Neural cell (in vitro differentiated cells): ENCODE results near the gene ARAP2.

Experiments
- CTCF ChIP-seq: fragments of 450-650 bp; IDR thresholded peaks from 2 replicates; pipeline ENCODE4 v1.5.1; 2014; ENCODE audit warnings: antibody characterized with exemption, mild to moderate bottlenecking, moderate library complexity; ENCODE audit not compliant: poor library complexity, severe bottlenecking
- EP300 ChIP-seq: fragments of 450-650 bp; conservative IDR thresholded peaks from 2 replicates; pipeline ENCODE4 v1.6.1; 2014; ENCODE audit warnings: antibody characterized with exemption, mild to moderate bottlenecking, moderate library complexity; ENCODE audit not compliant: poor library complexity, severe bottlenecking
- EZH2 ChIP-seq: fragments of 200-600, 300-800 bp; shearing (Covaris generic), sonication (generic); IDR thresholded peaks from 2 replicates; pipeline ENCODE4 v1.6.1; 2014; ENCODE audit warnings: antibody characterized with exemption, low read length, borderline replicate concordance, mild to moderate bottlenecking; ENCODE audit not compliant: insufficient read depth, poor library complexity, severe bottlenecking
- MXI1 ChIP-seq: fragments of 450-650 bp; conservative IDR thresholded peaks from 2 replicates; pipeline ENCODE4 v1.6.1; 2014; ENCODE audit warnings: antibody characterized with exemption, mild to moderate bottlenecking; ENCODE audit not compliant: poor library complexity, severe bottlenecking
- POLR2AphosphoS5 ChIP-seq: IDR thresholded peaks from 2 replicates; pipeline ENCODE4 v1.6.1; 2012
- REST ChIP-seq: IDR thresholded peaks from 2 replicates; pipeline ENCODE4 v1.6.1; 2012; ENCODE audit warnings: borderline replicate concordance
- TAF1 ChIP-seq: IDR thresholded peaks from 2 replicates; pipeline ENCODE4 v1.6.1; 2012; ENCODE audit warnings: low read depth

- TF ChIP-seq CTCF (no peak), POLR2AphosphoS5 (no peak), REST (no peak), TAF1 (no peak), EP300 (no peak), EZH2 (no peak), MXI1 (no peak)
Measured at GRCh38 chr4:36288731-36289426, 44.6 kb upstream of the ARAP2 start.
